ENCODE results near the gene FGD4. TPM values are rescaled to one million over a fixed set of nuclear protein-coding genes. Genes with fewer than 3 reads are reported as not detected.

Gene FGD4
- total RNA-seq, 1 experiment from 2014 or later: 39.7 TPM

DNA sequence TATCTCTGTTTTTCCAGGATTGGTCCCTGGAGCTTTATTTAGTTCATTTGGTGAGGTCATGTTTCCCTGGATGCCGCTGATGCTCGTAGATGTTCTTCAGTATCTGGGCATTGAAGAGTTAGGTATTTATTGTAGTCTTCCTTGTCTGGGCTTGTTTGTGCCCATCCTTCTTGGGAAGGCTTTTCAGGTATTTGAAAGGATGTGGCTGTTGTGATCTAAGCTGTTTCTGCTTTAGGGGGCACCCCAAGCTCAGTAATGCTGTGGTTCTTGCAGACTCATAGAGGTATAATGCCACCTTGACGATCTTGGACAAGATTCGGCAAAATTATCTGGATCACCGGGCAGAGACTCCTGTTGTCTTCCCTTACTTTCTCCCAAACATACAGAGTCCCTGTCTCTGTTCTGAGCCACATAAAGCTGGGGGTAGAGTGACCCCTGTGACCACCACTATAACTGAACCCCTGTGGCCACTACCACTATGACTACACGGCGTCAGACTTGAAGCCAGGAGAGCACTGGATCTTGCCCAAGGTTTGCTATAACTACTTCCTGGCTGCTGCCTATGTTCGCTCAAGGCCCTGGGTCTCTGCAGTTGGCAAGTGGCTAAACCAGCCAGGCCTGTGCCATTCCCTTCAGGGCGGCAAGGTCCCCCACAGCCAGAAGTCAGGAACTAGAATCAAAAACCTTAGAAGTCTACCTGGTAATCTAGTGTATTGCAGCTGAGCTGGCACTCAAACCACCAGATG is 40.9 kb downstream of the FGD4 start:
- Mint-ChIP-seq H3K27ac (peak overlapping the region; percentile 80), H3K4me1 (peaks cover 86% of the 10 kb centered on the region), H3K27me3 (ENCODE audit: low read depth) (no peaks in the 10 kb centered on the region), H3K9me3 (no peaks in the 10 kb centered on the region), H3K4me3 (no peak overlapping the region), H3K36me3 (0 out of 2 replicates have a peak, but pooled peaks cover 4% of the 10 kb centered on the region)
- TF ChIP-seq ZNF121 (CRISPR knock-in tag; IDR thresholded peaks at IDR 0.05): no peak
- TF ChIP-seq SOX15 (CRISPR knock-in tag; IDR thresholded peaks at IDR 0.05): no peak
- TF ChIP-seq, protein P1, sequence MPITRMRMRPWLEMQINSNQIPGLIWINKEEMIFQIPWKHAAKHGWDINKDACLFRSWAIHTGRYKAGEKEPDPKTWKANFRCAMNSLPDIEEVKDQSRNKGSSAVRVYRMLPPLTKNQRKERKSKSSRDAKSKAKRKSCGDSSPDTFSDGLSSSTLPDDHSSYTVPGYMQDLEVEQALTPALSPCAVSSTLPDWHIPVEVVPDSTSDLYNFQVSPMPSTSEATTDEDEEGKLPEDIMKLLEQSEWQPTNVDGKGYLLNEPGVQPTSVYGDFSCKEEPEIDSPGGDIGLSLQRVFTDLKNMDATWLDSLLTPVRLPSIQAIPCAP (CRISPR knock-in tag; IDR thresholded peaks at IDR 0.05): no peak
- TF ChIP-seq ZNF263 (CRISPR knock-in tag; IDR thresholded peaks at IDR 0.05; ENCODE audit: low read depth): no peak
- no peak for TF ChIP-seq CREM (CRISPR knock-in tag; IDR thresholded peaks at IDR 0.05)
- TF ChIP-seq ZNF396 (CRISPR knock-in tag; IDR thresholded peaks at IDR 0.05; ENCODE audit: borderline replicate concordance): no peak
- ChIA-PET CTCF (no interaction called here), POLR2A (no interaction called here)
- DNase-seq (ENCODE audit: low spot score): no peak
- no peak for ATAC-seq

DNA sequence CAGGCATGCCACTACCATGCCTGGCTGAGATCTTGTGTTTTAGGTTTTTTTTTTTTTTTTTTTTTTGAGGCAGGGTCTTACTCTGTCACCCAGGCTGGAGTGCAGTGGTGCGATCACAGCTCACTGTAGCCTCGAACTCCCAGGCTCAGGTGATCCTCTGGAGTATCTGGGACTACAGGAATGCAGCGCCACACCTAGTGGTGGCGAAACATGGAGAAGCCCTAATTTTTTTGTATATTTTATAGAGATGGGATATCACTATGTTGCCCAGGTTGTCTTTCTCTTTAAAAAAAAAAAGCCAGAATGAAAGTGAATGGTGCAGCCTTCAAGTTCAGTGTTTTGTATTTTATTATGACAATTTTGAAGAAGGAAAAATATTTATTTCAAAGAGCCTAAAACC is 44.1 kb downstream of the FGD4 start:
- no peaks in the 10 kb centered on the region for H3K36me3 Mint-ChIP-seq
- DNase-seq (ENCODE audit: low spot score): no peak
- ATAC-seq: peak; percentile 46
- H3K27me3 Mint-ChIP-seq (ENCODE audit: low read depth): no peaks in the 10 kb centered on the region
- TF ChIP-seq GRHL2 (CRISPR knock-in tag; IDR thresholded peaks at IDR 0.05; ENCODE audit: insufficient replicate concordance, severe bottlenecking) (no peak), JAZF1 (CRISPR knock-in tag; IDR thresholded peaks at IDR 0.05) (no peak), ZNF263 (CRISPR knock-in tag; IDR thresholded peaks at IDR 0.05; ENCODE audit: low read depth) (no peak), ZNF416 (CRISPR knock-in tag; IDR thresholded peaks at IDR 0.05) (no peak), ATF1 (CRISPR knock-in tag; IDR thresholded peaks at IDR 0.05) (no peak)
- TF ChIP-seq, protein P2, sequence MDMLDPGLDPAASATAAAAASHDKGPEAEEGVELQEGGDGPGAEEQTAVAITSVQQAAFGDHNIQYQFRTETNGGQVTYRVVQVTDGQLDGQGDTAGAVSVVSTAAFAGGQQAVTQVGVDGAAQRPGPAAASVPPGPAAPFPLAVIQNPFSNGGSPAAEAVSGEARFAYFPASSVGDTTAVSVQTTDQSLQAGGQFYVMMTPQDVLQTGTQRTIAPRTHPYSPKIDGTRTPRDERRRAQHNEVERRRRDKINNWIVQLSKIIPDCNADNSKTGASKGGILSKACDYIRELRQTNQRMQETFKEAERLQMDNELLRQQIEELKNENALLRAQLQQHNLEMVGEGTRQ (CRISPR knock-in tag; IDR thresholded peaks at IDR 0.05): no peak
- TF ChIP-seq, protein P3, sequence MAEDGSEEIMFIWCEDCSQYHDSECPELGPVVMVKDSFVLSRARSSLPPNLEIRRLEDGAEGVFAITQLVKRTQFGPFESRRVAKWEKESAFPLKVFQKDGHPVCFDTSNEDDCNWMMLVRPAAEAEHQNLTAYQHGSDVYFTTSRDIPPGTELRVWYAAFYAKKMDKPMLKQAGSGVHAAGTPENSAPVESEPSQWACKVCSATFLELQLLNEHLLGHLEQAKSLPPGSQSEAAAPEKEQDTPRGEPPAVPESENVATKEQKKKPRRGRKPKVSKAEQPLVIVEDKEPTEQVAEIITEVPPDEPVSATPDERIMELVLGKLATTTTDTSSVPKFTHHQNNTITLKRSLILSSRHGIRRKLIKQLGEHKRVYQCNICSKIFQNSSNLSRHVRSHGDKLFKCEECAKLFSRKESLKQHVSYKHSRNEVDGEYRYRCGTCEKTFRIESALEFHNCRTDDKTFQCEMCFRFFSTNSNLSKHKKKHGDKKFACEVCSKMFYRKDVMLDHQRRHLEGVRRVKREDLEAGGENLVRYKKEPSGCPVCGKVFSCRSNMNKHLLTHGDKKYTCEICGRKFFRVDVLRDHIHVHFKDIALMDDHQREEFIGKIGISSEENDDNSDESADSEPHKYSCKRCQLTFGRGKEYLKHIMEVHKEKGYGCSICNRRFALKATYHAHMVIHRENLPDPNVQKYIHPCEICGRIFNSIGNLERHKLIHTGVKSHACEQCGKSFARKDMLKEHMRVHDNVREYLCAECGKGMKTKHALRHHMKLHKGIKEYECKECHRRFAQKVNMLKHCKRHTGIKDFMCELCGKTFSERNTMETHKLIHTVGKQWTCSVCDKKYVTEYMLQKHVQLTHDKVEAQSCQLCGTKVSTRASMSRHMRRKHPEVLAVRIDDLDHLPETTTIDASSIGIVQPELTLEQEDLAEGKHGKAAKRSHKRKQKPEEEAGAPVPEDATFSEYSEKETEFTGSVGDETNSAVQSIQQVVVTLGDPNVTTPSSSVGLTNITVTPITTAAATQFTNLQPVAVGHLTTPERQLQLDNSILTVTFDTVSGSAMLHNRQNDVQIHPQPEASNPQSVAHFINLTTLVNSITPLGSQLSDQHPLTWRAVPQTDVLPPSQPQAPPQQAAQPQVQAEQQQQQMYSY (CRISPR knock-in tag; IDR thresholded peaks at IDR 0.05): no peak
- H3K4me1 Mint-ChIP-seq: peaks cover 91% of the 10 kb centered on the region
- no peak overlapping the region for H3K4me3 Mint-ChIP-seq
- CTCF ChIA-PET: interaction anchor here (0.7 to 1.5 kb wide), 4 partner anchors 10 to 771 kb away, joined by 3 to 4 read pairs (median 3); no protein-coding TSS in a partner anchor
- no peak overlapping the region for H3K27ac Mint-ChIP-seq
- POLR2A ChIA-PET: interaction anchor here (0.6 kb wide), 1 partner anchor 235 kb away, joined by 3 read pairs; no protein-coding TSS in a partner anchor
- H3K9me3 Mint-ChIP-seq: no peaks in the 10 kb centered on the region

DNA sequence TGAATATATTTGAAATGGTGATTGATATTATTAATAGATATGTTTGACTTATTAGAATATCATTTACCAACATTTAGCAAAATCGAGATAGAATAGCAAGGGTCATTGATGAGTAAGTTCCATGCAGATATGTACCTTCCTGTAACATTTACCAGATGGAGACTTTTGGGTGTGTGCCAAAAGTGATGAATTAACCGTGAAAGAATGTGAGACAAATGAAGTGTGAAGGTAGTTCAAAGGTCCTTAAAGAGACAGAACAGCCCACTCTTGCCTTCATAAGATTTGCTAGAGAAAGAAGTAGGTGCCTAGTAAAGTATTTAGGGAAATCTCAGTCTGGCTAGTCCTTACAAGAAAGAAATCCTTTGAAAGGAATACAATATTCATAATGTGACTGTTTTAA is 45.5 kb downstream of the FGD4 start:
- no peaks in the 10 kb centered on the region for H3K9me3 Mint-ChIP-seq
- CTCF ChIA-PET: no interaction called here
- peaks cover 89% of the 10 kb centered on the region for H3K4me1 Mint-ChIP-seq
- no peaks in the 10 kb centered on the region for H3K36me3 Mint-ChIP-seq
- H3K4me3 Mint-ChIP-seq: no peak overlapping the region
- DNase-seq (ENCODE audit: low spot score): no peak
- POLR2A ChIA-PET: no interaction called here
- peak overlapping the region; percentile 71; the same call in 1 of the 2 replicates for H3K27ac Mint-ChIP-seq
- no peak for ATAC-seq
- no peaks in the 10 kb centered on the region for H3K27me3 Mint-ChIP-seq (ENCODE audit: low read depth)
- TF ChIP-seq EMX1 (CRISPR knock-in tag; IDR thresholded peaks at IDR 0.05): no peak
- TF ChIP-seq OVOL2 (CRISPR knock-in tag; IDR thresholded peaks at IDR 0.05; ENCODE audit: borderline replicate concordance): no peak
- TF ChIP-seq IRF2 (CRISPR knock-in tag; IDR thresholded peaks at IDR 0.05; ENCODE audit: borderline replicate concordance, low read depth): no peak
- TF ChIP-seq NFYB (CRISPR knock-in tag; conservative IDR thresholded peaks at IDR 0.05; ENCODE audit: low read depth): no peak

Measured in WTC11 (cell line).